Raji (cell line): Measurements from ENCODE around the gene TGFA.

Experiments used
- POLR2A ChIP-seq: IDR thresholded peaks from 2 replicates; pipeline ENCODE4 v1.6.1; 2011; ENCODE audit warnings: low read depth, low read length, control low read depth; ENCODE audit not compliant: insufficient read depth

TGFA gene

GRCh38 chr2:70516596-70516995, 37.0 kb downstream of the TGFA start:
- TF ChIP-seq POLR2A, result no peak

DNA sequence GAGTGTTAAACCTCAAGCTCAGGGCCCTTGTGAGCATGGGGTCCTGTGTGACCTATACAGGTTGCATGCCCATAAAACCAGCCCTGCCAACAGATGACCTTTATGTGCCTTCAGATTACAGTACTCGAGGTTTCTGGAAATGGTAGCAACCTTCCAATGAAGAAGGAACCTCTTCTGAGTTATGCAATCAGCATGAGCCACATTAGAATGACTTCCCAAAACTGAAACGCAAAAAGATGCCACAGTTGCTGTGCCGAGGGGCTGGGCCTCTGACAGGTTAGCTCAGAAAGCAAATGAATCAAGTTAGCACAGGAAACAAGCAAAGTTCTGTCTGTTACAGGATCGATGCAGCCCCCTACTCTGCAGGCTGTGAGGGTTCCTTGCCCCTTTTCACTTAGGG, 37.7 kb downstream of the TGFA start:
- TF ChIP-seq POLR2A, result no peak

- no peak for TF ChIP-seq POLR2A
Observed at GRCh38 chr2:70514612-70515055, 39.0 kb downstream of the TGFA start.

GRCh38 chr2:70513738-70514137, 39.9 kb downstream of the TGFA start:
- no peak for TF ChIP-seq POLR2A

DNA sequence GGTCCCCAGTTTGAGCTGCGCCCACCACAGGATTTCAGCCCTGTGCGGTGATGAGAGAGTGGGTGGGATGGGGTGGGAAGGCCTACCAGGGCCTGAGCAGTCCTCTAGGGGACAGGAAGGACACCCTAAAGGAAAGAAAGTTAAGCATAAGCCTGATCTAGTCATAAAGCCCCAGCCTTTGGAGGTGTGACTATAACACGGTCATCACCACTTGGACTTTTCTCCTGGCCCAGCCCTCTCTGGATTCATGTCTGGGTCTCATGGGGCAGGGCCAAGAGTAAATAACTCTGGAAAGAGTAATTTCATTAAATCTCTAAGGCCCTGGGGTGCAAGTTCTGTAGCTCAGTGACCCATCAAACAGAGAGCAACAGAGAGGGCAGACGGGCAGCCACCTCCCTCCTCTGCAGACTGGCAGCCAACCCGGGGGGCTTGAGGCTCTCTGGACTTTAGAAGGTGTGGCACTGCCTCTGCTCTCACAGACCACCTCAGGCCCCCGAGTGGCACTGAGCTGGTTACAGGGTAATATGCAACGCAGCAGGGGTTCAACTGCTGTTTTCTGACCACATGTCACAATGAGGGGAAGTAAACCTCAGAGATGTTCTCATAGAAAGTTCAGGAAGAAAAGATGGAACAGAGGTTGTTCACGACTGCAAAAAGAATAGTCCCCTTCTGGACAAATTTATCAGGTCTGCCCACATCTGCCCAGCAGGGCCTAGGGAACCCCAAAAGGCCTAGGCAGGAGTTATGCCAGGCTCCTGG, 41.5 kb downstream of the TGFA start:
- TF ChIP-seq POLR2A, result no peak

DNA sequence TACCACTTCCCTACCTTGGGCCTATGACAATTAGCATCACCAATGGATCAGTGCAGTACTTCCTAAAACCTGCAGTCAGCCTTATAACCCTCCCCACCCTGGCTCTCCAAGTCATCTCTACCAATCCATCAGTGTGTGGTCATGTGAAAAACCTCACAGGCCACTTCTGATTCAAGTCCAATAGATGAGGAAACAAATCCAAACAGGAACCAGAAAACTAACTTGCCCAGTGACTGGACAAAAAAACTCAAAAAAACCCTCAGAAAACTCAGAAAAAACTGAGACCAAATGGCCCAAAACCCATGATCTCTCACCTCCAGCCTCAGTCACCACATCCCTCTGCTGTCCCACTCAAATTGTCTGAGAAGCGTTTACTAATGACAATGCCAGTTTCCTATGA, 43.3 kb downstream of the TGFA start:
- no peak for TF ChIP-seq POLR2A

DNA sequence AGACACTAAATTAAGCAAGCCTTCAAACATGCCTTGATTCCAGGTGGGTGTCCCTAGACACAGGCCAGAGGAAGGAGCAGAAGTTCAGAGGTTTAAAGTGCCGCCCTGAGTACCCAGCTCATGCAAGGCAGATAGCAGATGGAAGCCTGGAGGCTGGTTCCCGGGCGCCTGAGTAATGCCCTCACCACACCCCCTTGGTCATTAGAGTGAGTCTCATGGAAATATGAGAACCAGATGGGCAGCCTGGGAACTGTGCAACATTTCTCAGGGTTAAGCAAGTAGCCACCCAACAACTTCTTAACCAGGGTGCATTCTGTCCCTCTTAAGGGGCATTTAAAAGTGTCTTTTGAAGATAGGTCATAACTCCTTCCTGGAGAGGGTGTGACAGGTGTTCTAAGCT, 44.1 kb downstream of the TGFA start:
- no peak for TF ChIP-seq POLR2A

DNA sequence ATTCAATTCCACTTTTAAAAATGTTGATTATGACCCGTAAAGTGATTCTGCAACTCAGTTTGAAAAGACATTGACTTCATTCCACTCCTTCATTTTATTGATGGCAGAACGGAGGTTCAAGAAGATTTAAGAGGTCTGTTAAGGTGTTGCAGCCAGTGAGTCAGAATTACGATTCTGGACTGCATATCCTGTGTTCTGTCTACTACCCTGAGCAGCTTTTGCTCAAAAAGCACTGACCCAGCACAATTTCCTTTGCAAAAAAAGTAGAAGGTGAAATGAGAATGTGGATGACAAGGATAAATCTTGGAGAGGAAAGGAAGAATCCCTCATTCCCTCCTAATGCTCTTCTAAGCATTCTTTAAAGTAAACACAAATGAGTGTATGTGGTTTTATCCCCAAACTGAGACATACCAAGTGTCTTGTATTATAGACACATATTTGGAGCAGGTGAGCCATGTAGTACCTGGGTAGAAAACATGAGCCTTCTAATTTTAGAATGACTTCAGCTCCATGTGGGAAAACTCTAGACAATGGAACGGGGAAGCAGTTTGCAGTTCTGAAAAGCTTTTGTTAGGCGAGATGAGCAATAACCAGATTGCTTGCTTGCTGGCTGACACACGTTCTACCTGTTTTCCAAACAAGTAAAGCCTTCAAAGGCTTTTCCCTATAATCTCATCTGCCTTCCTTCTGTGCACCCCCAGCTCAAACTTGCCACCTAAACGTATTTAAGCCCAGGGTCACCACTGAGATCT, 44.7 kb downstream of the TGFA start:
- no peak for TF ChIP-seq POLR2A

GRCh38 chr2:70505613-70506391, 47.8 kb downstream of the TGFA start:
- no peak for TF ChIP-seq POLR2A

DNA sequence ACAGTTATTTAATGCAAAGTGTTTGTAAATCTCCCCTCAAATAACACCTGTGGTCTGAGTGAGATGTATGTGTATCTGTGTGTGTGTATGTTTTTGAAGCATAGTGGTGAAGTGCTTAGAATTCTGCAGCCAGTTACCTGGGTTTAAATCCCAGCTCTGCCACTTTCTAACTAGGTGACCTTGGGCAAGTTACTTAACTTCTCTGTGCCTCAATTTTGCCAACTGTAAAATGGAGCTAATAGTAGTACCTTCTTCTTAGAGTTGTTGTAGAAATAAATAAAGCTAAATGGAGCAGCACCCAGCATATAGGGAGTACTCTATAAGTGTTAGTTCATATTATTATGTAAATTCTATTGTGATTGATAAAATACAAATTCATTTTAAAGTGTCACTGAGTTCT, 48.9 kb downstream of the TGFA start:
- TF ChIP-seq POLR2A, result no peak

GRCh38 chr2:70503896-70504295, 49.7 kb downstream of the TGFA start:
- TF ChIP-seq POLR2A, result no peak

- TF ChIP-seq POLR2A, result no peak
Observed at GRCh38 chr2:70501728-70502127, 51.9 kb downstream of the TGFA start.

GRCh38 chr2:70501215-70501614, 52.4 kb downstream of the TGFA start:
- TF ChIP-seq POLR2A, result no peak

- TF ChIP-seq POLR2A, result no peak
Observed at GRCh38 chr2:70499253-70499652, 54.4 kb downstream of the TGFA start.

DNA sequence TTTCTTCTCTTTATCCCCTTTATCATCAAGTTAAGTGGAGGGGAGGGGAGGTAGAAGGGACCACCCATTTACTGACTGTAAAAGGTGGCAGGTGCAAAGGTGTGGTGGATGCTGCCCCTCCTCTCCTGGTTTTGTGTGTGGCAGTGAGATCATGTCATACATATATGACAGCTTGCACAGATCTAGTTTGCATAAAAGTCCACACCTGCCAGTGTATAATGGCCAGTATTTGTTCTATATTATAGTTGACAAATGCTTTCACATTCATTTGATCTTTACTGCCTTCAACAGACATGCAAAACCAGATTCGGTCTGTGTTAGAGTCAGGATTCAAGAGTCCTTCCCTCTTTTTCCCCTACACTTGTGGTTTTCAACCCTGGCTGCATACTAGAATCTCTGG, 55.1 kb downstream of the TGFA start:
- no peak for TF ChIP-seq POLR2A

DNA sequence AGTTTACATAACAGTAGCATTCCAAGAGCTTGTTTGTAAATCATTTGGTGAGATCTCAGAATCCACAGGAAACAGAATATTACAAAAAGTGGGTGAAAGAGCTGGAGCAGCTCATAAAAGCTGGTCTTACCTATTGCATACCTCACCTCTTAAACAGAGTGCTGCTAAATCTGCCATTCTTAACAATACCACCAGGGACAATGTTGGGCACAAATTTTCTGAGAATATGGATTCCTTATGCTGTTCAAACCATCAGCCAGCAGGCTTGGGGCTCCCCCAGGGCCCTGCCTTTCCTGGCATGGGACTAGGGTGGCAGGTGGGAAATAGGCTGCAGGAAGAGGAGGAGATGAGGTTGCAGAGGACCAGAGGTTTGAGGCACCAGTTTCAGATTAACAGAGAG, 55.6 kb downstream of the TGFA start:
- TF ChIP-seq POLR2A, result no peak
